ENCODE data around the gene LILRB5.

LILRB5 gene

DNA sequence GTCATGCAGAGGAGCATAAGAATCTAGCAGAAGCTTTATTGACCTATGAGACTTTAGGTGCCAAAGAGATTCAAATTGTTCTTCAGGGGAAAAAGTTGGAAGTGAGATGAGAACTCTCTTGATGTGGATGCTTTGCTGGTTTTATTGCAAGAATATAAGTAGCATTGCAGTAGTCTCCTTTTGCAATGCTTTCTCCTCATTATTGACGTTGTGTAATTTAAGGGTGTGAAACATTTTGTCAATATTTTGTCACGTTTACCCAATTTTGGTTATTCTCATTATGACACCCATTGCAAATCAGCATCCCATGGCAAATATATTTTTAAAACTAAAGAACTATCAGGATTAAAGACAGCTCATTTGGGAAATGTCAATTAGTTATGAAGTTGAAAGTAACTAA lies 11.9 kb upstream of the LILRB5 start:
- Histone ChIP-seq H3K9me2 (replicated peaks; ENCODE audit: insufficient read depth, low read length) (no peaks in the 10 kb centered on the region), H3K27ac (ENCODE audit: low read depth, low read length) (no peak overlapping the region), H3K36me3 (ENCODE audit: low read length) (no peaks in the 10 kb centered on the region), H3K79me2 (ENCODE audit: insufficient read depth, low read length) (no peaks in the 10 kb centered on the region), H3K9me3 (ENCODE audit: insufficient read depth, low read length) (no peaks in the 10 kb centered on the region), H2AFZ (ENCODE audit: low read depth, low read length, severe bottlenecking) (no peak overlapping the region), H3K4me2 (ENCODE audit: low read depth, low read length, poor library complexity, severe bottlenecking) (no peak overlapping the region), H3F3A (ENCODE audit: insufficient read depth) (no peaks in the 10 kb centered on the region), H3K27me3 (ENCODE audit: low read length) (no peaks in the 10 kb centered on the region), H3K4me3 (ENCODE audit: insufficient read depth, low read length, poor library complexity, severe bottlenecking) (no peak overlapping the region), H3K9ac (ENCODE audit: low read length) (no peak overlapping the region), H4K20me1 (ENCODE audit: low read depth, low read length) (no peaks in the 10 kb centered on the region)
- no peak for TF ChIP-seq EZH2phosphoT487 (conservative IDR thresholded peaks at IDR 0.05; ENCODE audit: low read length)
- TF ChIP-seq, protein P1, sequence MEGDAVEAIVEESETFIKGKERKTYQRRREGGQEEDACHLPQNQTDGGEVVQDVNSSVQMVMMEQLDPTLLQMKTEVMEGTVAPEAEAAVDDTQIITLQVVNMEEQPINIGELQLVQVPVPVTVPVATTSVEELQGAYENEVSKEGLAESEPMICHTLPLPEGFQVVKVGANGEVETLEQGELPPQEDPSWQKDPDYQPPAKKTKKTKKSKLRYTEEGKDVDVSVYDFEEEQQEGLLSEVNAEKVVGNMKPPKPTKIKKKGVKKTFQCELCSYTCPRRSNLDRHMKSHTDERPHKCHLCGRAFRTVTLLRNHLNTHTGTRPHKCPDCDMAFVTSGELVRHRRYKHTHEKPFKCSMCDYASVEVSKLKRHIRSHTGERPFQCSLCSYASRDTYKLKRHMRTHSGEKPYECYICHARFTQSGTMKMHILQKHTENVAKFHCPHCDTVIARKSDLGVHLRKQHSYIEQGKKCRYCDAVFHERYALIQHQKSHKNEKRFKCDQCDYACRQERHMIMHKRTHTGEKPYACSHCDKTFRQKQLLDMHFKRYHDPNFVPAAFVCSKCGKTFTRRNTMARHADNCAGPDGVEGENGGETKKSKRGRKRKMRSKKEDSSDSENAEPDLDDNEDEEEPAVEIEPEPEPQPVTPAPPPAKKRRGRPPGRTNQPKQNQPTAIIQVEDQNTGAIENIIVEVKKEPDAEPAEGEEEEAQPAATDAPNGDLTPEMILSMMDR (IDR thresholded peaks at IDR 0.05; ENCODE audit: insufficient read depth, low read length, poor library complexity, severe bottlenecking), result no peak

- Histone ChIP-seq H3F3A (ENCODE audit: insufficient read depth) (no peaks in the 10 kb centered on the region), H3K9me2 (replicated peaks; ENCODE audit: insufficient read depth, low read length) (no peaks in the 10 kb centered on the region), H3K4me2 (ENCODE audit: low read depth, low read length, poor library complexity, severe bottlenecking) (no peak overlapping the region), H3K9me3 (ENCODE audit: insufficient read depth, low read length) (no peaks in the 10 kb centered on the region), H3K36me3 (ENCODE audit: low read length) (no peaks in the 10 kb centered on the region), H3K27me3 (ENCODE audit: low read length) (no peaks in the 10 kb centered on the region), H2AFZ (ENCODE audit: low read depth, low read length, severe bottlenecking) (no peak overlapping the region), H3K9ac (ENCODE audit: low read length) (no peak overlapping the region), H3K27ac (ENCODE audit: low read depth, low read length) (no peak overlapping the region), H4K20me1 (ENCODE audit: low read depth, low read length) (no peaks in the 10 kb centered on the region), H3K4me3 (ENCODE audit: insufficient read depth, low read length, poor library complexity, severe bottlenecking) (no peak overlapping the region), H3K79me2 (ENCODE audit: insufficient read depth, low read length) (no peaks in the 10 kb centered on the region)
- no peak for TF ChIP-seq EZH2phosphoT487 (conservative IDR thresholded peaks at IDR 0.05; ENCODE audit: low read length)
- TF ChIP-seq, protein P1 (IDR thresholded peaks at IDR 0.05; ENCODE audit: insufficient read depth, low read length, poor library complexity, severe bottlenecking), result peak; percentile 46
These were observed 9.1 kb upstream of the LILRB5 start for GRCh38 chr19:54266133-54266532.

- Histone ChIP-seq H3K27ac (ENCODE audit: low read depth, low read length) (no peak overlapping the region), H3K4me2 (ENCODE audit: low read depth, low read length, poor library complexity, severe bottlenecking) (no peak overlapping the region), H2AFZ (ENCODE audit: low read depth, low read length, severe bottlenecking) (no peak overlapping the region), H3K9me2 (replicated peaks; ENCODE audit: insufficient read depth, low read length) (no peaks in the 10 kb centered on the region), H3K4me3 (ENCODE audit: insufficient read depth, low read length, poor library complexity, severe bottlenecking) (no peak overlapping the region), H3K9ac (ENCODE audit: low read length) (no peak overlapping the region), H3F3A (ENCODE audit: insufficient read depth) (no peaks in the 10 kb centered on the region), H3K9me3 (ENCODE audit: insufficient read depth, low read length) (no peaks in the 10 kb centered on the region), H3K27me3 (ENCODE audit: low read length) (no peaks in the 10 kb centered on the region), H3K36me3 (ENCODE audit: low read length) (no peaks in the 10 kb centered on the region), H3K79me2 (ENCODE audit: insufficient read depth, low read length) (no peaks in the 10 kb centered on the region), H4K20me1 (ENCODE audit: low read depth, low read length) (no peaks in the 10 kb centered on the region)
- TF ChIP-seq EZH2phosphoT487 (conservative IDR thresholded peaks at IDR 0.05; ENCODE audit: low read length), result no peak
- TF ChIP-seq, protein P1 (IDR thresholded peaks at IDR 0.05; ENCODE audit: insufficient read depth, low read length, poor library complexity, severe bottlenecking), result no peak
These were observed 5.4 kb upstream of the LILRB5 start for GRCh38 chr19:54262470-54262869.
